ENCODE data around the gene ENTR1. TPM values are rescaled to one million over a fixed set of nuclear protein-coding genes. Genes with fewer than 3 reads are reported as not detected.

The ENTR1 gene
- total RNA-seq, 2 donors from 2014 or later = 19.9 to 52.5 TPM

DNA sequence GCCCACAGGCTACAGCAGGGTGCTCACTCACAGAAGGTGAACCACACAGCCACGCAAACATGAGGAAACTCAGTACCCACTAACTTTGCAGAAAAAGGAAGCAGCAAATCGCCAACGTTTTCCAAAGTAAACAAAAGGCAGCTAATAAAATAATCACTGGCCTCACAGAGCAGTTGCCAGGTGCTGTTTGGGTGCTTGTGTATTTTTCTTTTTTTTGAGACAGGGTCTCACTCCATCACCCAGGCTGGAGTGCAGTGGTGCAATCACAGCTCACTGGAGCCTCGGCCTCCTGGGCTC is 14.2 kb downstream of the ENTR1 start:
- no peak overlapping the region for H3K4me3 ChIP-seq
- H3K27me3 ChIP-seq (replicated peaks; ENCODE audit: insufficient read depth) = no peaks in the 10 kb centered on the region
- peaks cover 12% of the 10 kb centered on the region for H3K4me1 ChIP-seq (replicated peaks)
- H3K27ac ChIP-seq = no peak overlapping the region
- TF ChIP-seq, protein P1, sequence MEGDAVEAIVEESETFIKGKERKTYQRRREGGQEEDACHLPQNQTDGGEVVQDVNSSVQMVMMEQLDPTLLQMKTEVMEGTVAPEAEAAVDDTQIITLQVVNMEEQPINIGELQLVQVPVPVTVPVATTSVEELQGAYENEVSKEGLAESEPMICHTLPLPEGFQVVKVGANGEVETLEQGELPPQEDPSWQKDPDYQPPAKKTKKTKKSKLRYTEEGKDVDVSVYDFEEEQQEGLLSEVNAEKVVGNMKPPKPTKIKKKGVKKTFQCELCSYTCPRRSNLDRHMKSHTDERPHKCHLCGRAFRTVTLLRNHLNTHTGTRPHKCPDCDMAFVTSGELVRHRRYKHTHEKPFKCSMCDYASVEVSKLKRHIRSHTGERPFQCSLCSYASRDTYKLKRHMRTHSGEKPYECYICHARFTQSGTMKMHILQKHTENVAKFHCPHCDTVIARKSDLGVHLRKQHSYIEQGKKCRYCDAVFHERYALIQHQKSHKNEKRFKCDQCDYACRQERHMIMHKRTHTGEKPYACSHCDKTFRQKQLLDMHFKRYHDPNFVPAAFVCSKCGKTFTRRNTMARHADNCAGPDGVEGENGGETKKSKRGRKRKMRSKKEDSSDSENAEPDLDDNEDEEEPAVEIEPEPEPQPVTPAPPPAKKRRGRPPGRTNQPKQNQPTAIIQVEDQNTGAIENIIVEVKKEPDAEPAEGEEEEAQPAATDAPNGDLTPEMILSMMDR (IDR thresholded peaks at IDR 0.05) = no peak
- TF ChIP-seq POLR2AphosphoS5 (IDR thresholded peaks at IDR 0.05) (no peak), POLR2A (IDR thresholded peaks at IDR 0.05) (no peak)
- WGBS = 54% methylated on average over 4 of the region's 4 CpGs
- intact Hi-C loops (cut with DNase I) = no loop called here
- H3K9me3 ChIP-seq = no peaks in the 10 kb centered on the region
- peaks cover 14 to 27% of the 10 kb centered on the region in 2 donors for H3K36me3 ChIP-seq
- DNase-seq (ENCODE audit: low spot score) = no peak

DNA sequence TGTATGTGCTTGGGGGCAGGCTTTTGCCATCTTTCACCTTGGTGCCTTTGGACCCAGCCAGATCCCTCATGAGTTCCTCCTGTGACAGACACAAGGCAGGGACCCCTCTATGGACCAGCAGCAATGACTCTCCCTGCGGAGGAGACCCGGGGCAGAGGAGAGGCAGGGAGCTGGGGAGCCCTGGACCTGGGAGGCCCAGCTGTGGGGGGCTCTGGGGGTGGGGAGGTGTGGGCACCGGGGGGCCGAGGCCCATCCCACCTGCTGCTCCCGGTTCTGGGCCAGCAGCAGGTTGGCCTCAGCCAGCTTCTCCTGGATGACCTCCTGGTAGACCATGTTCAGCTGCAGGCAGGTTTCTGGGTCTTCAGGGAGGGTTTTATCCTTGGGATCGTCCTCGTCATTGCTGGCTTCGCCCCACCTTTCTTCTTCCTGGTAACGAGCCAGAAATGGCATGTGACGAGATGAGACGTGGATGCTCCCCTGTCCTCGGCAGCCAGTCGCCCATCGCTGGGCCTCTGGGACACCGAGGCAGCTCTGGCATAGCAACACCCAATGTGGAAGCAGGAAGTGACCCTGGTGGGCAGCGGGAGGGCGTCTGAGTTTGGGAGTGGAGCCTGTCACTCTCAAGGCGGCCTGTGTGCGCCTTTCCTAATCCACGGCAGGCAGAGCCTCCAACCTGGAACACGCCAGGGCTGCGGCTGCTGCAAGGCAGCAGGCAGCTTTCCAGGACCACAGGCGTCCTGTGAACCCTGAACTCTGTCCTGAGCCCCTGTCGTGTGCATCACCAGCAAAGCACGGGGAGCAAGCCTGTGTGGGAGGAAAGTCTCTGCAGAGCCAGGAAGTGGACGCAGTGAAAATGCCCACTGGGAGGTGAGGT is 14.8 kb downstream of the ENTR1 start:
- Histone ChIP-seq H3K9me3 (no peaks in the 10 kb centered on the region), H3K27me3 (replicated peaks; ENCODE audit: insufficient read depth) (no peaks in the 10 kb centered on the region), H3K27ac (no peak overlapping the region), H3K36me3 (peaks cover 14 to 27% of the 10 kb centered on the region in 2 donors), H3K4me1 (replicated peaks) (peaks cover 12% of the 10 kb centered on the region), H3K4me3 (no peak overlapping the region)
- TF ChIP-seq POLR2A (IDR thresholded peaks at IDR 0.05) (no peak), POLR2AphosphoS5 (IDR thresholded peaks at IDR 0.05) (no peak)
- TF ChIP-seq, protein P1 (IDR thresholded peaks at IDR 0.05) = no peak
- no peak for DNase-seq (ENCODE audit: low spot score)
- intact Hi-C loops (cut with DNase I) = no loop called here
- 85% methylated on average over 26 of the region's 26 CpGs for WGBS

DNA sequence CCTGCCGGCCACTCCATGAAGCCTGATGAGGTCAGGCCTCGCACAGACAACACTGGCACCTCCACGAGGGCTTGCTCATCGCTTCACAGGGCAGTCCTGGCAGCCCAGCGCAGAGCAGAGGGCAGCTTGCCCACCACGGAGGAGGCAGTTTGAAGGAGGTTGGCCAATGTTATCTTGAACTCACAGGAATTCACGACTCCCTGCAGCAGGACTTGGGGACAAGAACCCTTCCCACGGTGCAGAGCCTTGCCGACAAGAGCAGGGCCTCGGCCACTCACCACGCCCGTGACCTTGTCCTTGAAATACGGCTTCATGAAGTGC is 15.4 kb downstream of the ENTR1 start:
- Histone ChIP-seq H3K4me3 (no peak overlapping the region), H3K9me3 (no peaks in the 10 kb centered on the region), H3K27me3 (replicated peaks; ENCODE audit: insufficient read depth) (no peaks in the 10 kb centered on the region), H3K27ac (no peak overlapping the region), H3K36me3 (peaks cover 14 to 27% of the 10 kb centered on the region in 2 donors), H3K4me1 (replicated peaks) (peaks cover 12% of the 10 kb centered on the region)
- DNase-seq (ENCODE audit: low spot score) = no peak
- intact Hi-C loops (cut with DNase I) = no loop called here
- 94% methylated on average over 13 of the region's 13 CpGs for WGBS
- TF ChIP-seq, protein P1 (IDR thresholded peaks at IDR 0.05) = no peak
- TF ChIP-seq POLR2A (IDR thresholded peaks at IDR 0.05) (no peak), POLR2AphosphoS5 (IDR thresholded peaks at IDR 0.05) (no peak)

DNA sequence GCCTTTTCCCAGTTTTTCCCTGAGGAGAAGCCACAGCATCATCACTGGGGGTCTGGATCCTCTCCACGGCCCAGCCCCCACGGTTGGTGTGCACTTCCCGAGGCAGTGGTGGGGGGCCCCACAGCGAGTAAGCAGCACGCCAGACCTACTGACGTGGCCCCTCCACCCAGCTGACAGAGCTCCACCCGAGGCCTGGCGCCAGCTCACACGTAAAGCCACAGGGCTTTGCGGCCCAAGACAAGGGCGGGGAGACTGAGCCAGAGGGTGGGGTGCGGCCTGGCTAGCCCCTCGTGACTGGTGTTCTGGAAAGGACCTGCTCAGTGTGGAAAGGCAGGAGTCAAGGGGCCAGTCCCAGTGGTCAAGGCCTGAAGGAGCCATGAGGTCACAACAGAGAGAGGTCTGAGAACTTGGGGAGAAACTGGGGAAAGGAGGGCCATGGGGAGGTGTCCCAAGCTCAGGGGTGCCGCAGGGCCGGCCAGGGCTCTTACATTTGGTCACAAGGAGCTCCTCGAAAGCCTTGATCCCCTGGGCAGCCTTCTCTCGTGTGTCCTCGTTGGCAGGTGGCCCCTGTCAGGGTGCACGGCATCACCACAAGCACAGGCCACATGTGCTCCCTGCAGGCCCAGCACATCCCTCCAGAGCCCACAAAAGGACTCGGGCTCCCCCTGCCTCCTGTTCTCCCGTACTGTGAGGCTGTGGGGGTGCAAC is 15.9 kb downstream of the ENTR1 start:
- no peak for DNase-seq (ENCODE audit: low spot score)
- Histone ChIP-seq H3K27me3 (replicated peaks; ENCODE audit: insufficient read depth) (no peaks in the 10 kb centered on the region), H3K27ac (no peak overlapping the region), H3K36me3 (peaks cover 14 to 27% of the 10 kb centered on the region in 2 donors), H3K4me1 (replicated peaks) (peaks cover 12% of the 10 kb centered on the region), H3K9me3 (no peaks in the 10 kb centered on the region), H3K4me3 (no peak overlapping the region)
- TF ChIP-seq, protein P1 (IDR thresholded peaks at IDR 0.05) = no peak
- TF ChIP-seq POLR2AphosphoS5 (IDR thresholded peaks at IDR 0.05) (no peak), POLR2A (IDR thresholded peaks at IDR 0.05) (no peak)
- intact Hi-C loops (cut with DNase I) = no loop called here
- 96% methylated on average over 21 of the region's 21 CpGs for WGBS
